K562 (cell line): ENCODE results near the gene PPM1F. TPM values are rescaled to one million over a fixed set of nuclear protein-coding genes. Genes with fewer than 3 reads are reported as not detected.

Experiments
- ARID4B ChIP-seq: sonication (generic); formaldehyde crosslinking; IDR thresholded peaks from 2 replicates; pipeline ENCODE4 v1.8.0; 2022; ENCODE audit warnings: mild to moderate bottlenecking, missing genetic modification reagents
- CBFA2T2 ChIP-seq: fragments of 450-650 bp; conservative IDR thresholded peaks from 2 replicates; pipeline ENCODE4 v1.6.1; 2017; ENCODE audit warnings: mild to moderate bottlenecking
- CHD4 ChIP-seq: fragments of 200-600 bp; sonication (generic); IDR thresholded peaks from 3 replicates; pipeline ENCODE4 v1.6.1; 2012; ENCODE audit warnings: low read depth, mild to moderate bottlenecking, mixed read lengths, low read length, inconsistent platforms; ENCODE audit not compliant: insufficient read depth, insufficient replicate concordance, poor library complexity, severe bottlenecking
- CXXC5 ChIP-seq: fragments of 250-450 bp; sonication (Bioruptor Pico); IDR thresholded peaks from 2 replicates; pipeline ENCODE4 v1.8.0; 2022; ENCODE audit warnings: inconsistent platforms, mild to moderate bottlenecking, moderate library complexity
- FOXA3 ChIP-seq, 2 experiments: fragments of 450-650 bp in 1 of 2; sonication (generic) in 1 of 2; formaldehyde crosslinking; IDR thresholded peaks in 1 of 2; conservative IDR thresholded peaks in 1 of 2; 2 replicates each; pipeline versions ENCODE4 v1.4.0 to v1.8.0; 2020 to 2022; ENCODE audit warnings: mild to moderate bottlenecking in 2 of 2, missing genetic modification reagents in 1 of 2
- FOXJ2 ChIP-seq: fragments of 200-800 bp; sonication (Bioruptor generic); IDR thresholded peaks from 2 replicates; pipeline ENCODE4 v1.6.1; 2016; ENCODE audit warnings: missing genetic modification characterization, missing compliant biosample characterization
- IRF2 ChIP-seq: sonication (generic); formaldehyde crosslinking; IDR thresholded peaks from 2 replicates; pipeline ENCODE4 v1.8.1; 2022; ENCODE audit warnings: mild to moderate bottlenecking, missing genetic modification reagents
- L3MBTL2 ChIP-seq: fragments of 450-650 bp; IDR thresholded peaks from 2 replicates; pipeline ENCODE4 v1.6.1; 2016; ENCODE audit warnings: mild to moderate bottlenecking, moderate library complexity
- MAFK ChIP-seq: IDR thresholded peaks from 2 replicates; pipeline ENCODE4 v1.6.1; 2011; ENCODE audit warnings: low read length, improper control_type of control experiment
- MBD2 ChIP-seq: sonication (generic); IDR thresholded peaks from 2 replicates; pipeline ENCODE4 v1.6.1; 2016; ENCODE audit warnings: low read depth, borderline replicate concordance
- NCOA2 ChIP-seq, 2 experiments: fragments of 450-650 bp; IDR thresholded peaks; 2 replicates each; pipeline ENCODE4 v1.6.1; 2018; ENCODE audit warnings: mild to moderate bottlenecking in 2 of 2, moderate library complexity in 1 of 2; ENCODE audit not compliant: partially characterized antibody in 2 of 2
- NFE2L1 ChIP-seq: fragments of 450-650 bp; IDR thresholded peaks from 2 replicates; pipeline ENCODE4 v1.6.1; 2016; ENCODE audit warnings: missing genetic modification characterization, low read depth, mild to moderate bottlenecking, missing compliant biosample characterization, moderate library complexity, borderline replicate concordance
- PURB ChIP-seq: sonication (generic); formaldehyde crosslinking; IDR thresholded peaks from 2 replicates; pipeline ENCODE4 v1.9.0; 2021; ENCODE audit warnings: low read depth, mild to moderate bottlenecking, missing genetic modification reagents
- SMARCA4 ChIP-seq: fragments of 450-650 bp; IDR thresholded peaks from 2 replicates; pipeline ENCODE4 v1.6.1; 2016
- SPI1 ChIP-seq: IDR thresholded peaks from 2 replicates; pipeline ENCODE4 v1.6.1; 2011; ENCODE audit warnings: low read depth, low read length, control low read depth, borderline replicate concordance
- STAT6 ChIP-seq: sonication (generic); formaldehyde crosslinking; IDR thresholded peaks from 2 replicates; pipeline ENCODE4 v1.8.1; 2023; ENCODE audit warnings: mild to moderate bottlenecking, missing genetic modification reagents
- SUPT5H ChIP-seq: fragments of 450-650 bp; IDR thresholded peaks from 2 replicates; pipeline ENCODE4 v1.6.1; 2016
- TBL1XR1 ChIP-seq, 2 experiments: IDR thresholded peaks; 2 replicates each; pipeline ENCODE4 v1.6.1; 2012; ENCODE audit warnings: improper control_type of control experiment in 2 of 2, low read length in 2 of 2, mild to moderate bottlenecking in 1 of 2
- ZNF263 ChIP-seq: sonication (generic); formaldehyde crosslinking; IDR thresholded peaks from 2 replicates; pipeline ENCODE4 v1.8.0; 2022; ENCODE audit warnings: mild to moderate bottlenecking, missing genetic modification reagents, borderline replicate concordance
- ZNF436 ChIP-seq: fragments of 250-450, 450-650 bp; sonication (Bioruptor Pico); formaldehyde crosslinking; IDR thresholded peaks from 2 replicates; pipeline ENCODE4 v1.7.0; 2020; ENCODE audit warnings: mild to moderate bottlenecking
- ZNF57 ChIP-seq: fragments of 450-650 bp; formaldehyde crosslinking; IDR thresholded peaks from 2 replicates; pipeline ENCODE4 v1.4.0; 2020; ENCODE audit warnings: mild to moderate bottlenecking, moderate library complexity
- polyA plus RNA-seq, 8 experiments: library from polyadenylated mRNA; depleted of rRNA in 4 of 8; stranded (reverse) in 5 of 8; unstranded in 3 of 8; fragments of >200 nt; fragmentation: Nextera tagmentation in 2 of 8; fragmentation: Illumina TruSeq in 1 of 8; extraction: Ambion mirVana in 2 of 8; extraction: Trizol in 1 of 8; gene quantifications; 2 replicates each; pipeline versions ENCODE4 v1.2.1 to v1.2.3, GENCODE V29; 2011 to 2014; ENCODE audit warnings: inconsistent platforms in 1 of 8, missing spikeins in 1 of 8
- total RNA-seq, 7 experiments: library from RNA; depleted of rRNA in 6 of 7; stranded (reverse); fragments of >200 nt in 6 of 7; fragmentation: Illumina TruSeq in 2 of 7; extraction: Trizol in 2 of 7; gene quantifications; 2 replicates each; pipeline versions ENCODE4 v1.2.1 to v1.2.3, GENCODE V29; 2011 to 2021; ENCODE audit warnings: low replicate concordance in 1 of 7

The PPM1F gene
- total and polyA plus RNA-seq, 9 of the 15 experiments (the other 6 are each of a cell fraction or from before 2014, with no cell fraction given): 2.1 to 159 (median 64.0) TPM

GRCh38 chr22:21959274-21960074 lies 6.8 kb upstream of the PPM1F start (continued):
- TF ChIP-seq STAT6 (CRISPR knock-in tag): 0 out of 2 replicates have a peak, but pooled peaks have one; percentile 19
- TF ChIP-seq MAFK: 0 out of 2 replicates have a peak, but pooled peaks have one; percentile 10
- TF ChIP-seq ARID4B: peak; percentile 82; the same call in 1 of the 2 replicates
- TF ChIP-seq SUPT5H: peak; percentile 50
- TF ChIP-seq CXXC5 (CRISPR knock-in tag): no peak
- TF ChIP-seq TBL1XR1 (IDR thresholded peaks at IDR 0.05; ENCODE audit: low read length in 2 of 2): peak in 1 of 2 experiments; percentile 47; a peak in 2 of 4 replicates
- TF ChIP-seq NFE2L1 (tag): no peak
- TF ChIP-seq FOXJ2 (tag): no peak
- peak; percentile 81 for TF ChIP-seq ZNF263 (CRISPR knock-in tag)
- 0 out of 2 replicates have a peak, but pooled peaks have one; percentile 24 for TF ChIP-seq MBD2
- TF ChIP-seq FOXA3 (CRISPR knock-in tag; conservative IDR thresholded peaks at IDR 0.05 in 1 of 2, IDR thresholded peaks at IDR 0.05 in 1 of 2): peak in 1 of 2 experiments; percentile 78; a peak in 2 of 4 replicates
- no peak for TF ChIP-seq CHD4
- TF ChIP-seq PURB (CRISPR knock-in tag): peak; percentile 25; the same call in 1 of the 2 replicates
- no peak for TF ChIP-seq CBFA2T2
- 0 out of 2 replicates have a peak, but pooled peaks have one; percentile 7 for TF ChIP-seq ZNF57 (CRISPR knock-in tag)
- TF ChIP-seq L3MBTL2: no peak
- no peak for TF ChIP-seq ZNF436 (CRISPR knock-in tag)
- TF ChIP-seq SMARCA4: no peak
- TF ChIP-seq NCOA2 (IDR thresholded peaks at IDR 0.05; ENCODE audit: partially characterized antibody in 2 of 2): no peak
- no peak for TF ChIP-seq SPI1
- peak; percentile 90; the same call in 1 of the 2 replicates for TF ChIP-seq IRF2 (CRISPR knock-in tag)
